NOMO-1 treated with dmso at 0.1 percent for 144 hours (cell line): Measurements from ENCODE around the gene RAB31.
"Not testable (repeated sequence)": the region's sequence is repeated elsewhere in the genome, so short reads cannot be mapped to it uniquely, and the experiment has no call there.

ENCODE experiments used
- DNase-seq: peaks from one replicate; lab custom pipeline; 2025; ENCODE audit not compliant: unreplicated experiment; lab: John Stamatoyannopoulos, UW

RAB31 gene

DNA sequence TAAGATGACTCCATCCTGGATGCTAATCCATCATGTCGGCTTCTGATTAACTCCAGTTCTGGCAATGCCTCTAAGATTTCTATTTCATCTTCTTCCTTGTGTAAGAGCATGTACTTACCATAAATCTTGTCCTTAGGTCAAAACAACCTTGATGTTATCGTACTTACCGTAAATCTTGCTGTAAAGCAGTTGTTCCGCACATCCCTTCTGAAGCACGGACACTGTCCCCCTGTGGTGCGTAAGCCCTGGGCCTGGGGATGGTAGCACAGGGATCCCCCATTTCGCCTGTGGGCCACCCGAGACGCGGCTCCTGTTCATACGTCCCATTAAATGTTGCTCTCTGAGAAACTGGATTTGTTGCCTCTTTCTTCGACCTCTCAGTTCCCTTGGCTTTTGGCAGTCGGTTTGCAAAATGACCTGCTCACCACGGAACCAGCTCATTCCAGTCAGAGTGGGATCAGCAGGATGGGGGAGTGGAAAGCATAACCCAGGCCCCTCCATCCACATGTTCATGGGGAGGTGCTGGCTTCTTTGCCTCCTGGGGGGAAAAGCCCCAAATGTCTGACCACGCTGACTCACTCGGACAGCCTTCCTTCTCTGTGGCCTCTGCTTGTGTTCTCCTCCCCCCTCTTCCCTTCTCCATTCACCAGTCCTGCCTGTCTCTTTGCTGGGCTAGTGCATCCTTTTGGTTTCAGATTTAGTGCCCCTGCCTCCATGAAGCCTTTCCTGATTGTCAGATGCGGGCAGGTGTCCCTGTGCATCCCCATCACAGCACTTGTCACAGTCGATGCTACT, 49.9 kb downstream of the RAB31 start:
- no peak for DNase-seq

DNA sequence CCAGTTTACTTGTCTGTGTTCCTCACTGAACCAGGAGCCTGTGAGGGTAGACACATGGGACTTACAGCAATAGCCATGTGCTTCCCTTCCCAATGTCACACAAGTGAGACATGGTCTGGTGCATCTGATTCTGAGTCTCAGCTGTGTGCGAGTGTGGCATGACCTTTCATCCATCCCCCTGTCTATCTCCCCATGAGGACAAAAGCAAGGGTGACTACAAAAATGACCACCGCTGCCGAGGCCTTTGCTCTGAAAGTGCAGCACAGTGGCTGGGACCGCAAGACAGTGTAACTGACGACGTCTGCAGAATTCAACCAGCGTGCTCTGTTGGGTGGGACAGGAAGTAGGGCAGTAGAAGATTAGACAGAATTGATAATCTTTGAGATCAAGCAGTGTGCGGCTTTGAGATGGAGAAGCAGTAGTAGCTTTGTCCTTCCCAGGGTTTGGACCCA, 50.5 kb downstream of the RAB31 start:
- no peak for DNase-seq

DNA sequence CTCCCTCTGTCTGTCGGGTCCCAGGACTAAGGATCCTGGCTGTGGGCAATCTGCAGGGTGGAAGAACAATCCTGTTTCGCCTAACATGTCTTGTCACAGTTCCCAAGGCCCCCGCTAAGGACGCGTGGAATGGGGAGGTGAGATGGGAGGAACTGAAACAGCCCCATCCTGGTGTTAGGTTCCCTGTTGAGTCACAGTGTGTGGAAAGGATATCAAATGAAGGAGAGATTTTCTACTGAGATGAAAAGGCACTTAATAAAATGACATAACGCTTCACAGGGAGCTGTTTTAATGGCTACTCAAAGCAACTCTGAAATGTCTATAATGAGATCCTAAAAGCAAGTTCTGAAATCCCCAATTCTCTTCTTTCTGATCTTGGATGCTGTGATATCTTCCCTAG, 52.5 kb downstream of the RAB31 start:
- DNase-seq: no peak

DNA sequence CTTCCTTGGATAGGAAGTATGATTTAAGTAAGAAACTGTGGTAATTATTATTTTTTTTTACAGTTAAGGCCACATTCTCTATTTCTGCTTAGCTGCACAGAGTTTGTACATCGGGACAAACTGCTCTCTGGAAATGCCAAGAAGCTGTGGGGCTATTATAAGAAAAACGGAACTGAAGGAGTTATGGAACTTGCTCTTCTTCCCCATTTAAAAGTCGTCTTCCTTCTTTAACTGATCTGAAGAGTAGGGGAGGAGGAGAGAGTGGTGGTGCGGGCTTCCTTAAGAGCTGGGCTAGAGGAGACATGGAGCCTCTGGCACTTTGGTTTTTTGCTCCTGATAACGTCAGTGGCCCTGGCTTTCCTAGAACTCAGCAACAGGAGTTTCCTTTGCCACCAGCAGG, 54.4 kb downstream of the RAB31 start:
- peak; percentile 78 for DNase-seq

DNA sequence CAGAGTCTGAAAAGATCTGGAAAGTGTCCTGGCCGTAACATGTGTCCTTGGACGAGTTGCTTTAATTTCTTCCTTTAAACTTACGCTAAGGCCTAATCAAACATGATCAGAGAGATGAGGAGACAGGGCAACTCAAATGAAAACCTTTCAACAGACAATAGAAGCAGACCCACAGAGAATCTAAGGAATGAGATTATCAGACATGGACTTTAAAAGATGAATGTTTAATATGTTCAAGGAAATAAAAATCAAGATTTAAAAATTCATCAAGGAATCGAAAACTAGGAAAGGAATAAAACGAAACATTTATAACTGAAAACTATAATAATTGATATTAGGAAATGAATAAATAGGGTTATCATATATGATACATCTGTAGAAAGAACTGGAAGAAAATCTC, 55.1 kb downstream of the RAB31 start:
- no peak for DNase-seq

DNA sequence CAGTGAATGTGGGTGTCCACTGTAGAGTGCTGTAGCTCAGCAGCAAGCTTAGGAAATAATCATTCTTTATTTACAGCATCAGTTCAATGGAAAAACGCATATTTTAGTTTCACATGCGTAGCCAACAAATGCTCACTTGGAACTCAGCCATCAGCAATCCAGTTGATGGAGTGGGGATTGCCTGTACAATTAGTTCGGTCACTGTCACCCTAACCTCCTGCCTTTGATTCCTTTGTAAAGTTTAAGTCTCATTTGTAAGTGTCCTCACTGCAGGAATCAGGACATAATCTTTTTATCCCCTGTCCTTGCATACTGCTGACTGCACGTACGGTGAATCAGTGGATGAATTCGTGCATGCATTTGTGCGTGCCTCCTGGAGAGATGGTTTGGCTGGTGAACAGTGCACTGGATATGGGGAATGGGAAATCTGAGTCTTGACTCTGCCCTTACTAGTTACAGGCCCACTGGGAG, 55.9 kb downstream of the RAB31 start:
- DNase-seq: no peak

DNA sequence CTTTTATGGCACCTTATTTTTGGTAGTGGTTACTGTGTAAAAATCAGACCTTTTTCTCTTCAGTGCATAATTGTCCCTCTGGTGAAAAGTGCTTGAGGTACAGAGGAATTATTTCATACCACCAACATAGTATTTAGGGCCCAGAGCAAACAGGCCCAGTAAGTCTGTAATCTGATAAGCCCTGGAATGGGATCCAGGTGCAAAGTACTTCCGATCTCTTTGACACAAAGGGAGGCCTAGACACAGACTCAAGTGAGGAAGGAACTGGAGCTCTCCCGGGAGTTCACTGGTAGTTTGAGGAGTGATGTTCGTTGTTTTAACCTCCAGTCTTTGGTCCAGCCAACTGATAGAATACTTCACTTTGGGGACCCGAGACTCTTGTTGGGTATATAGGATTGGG, 57.4 kb downstream of the RAB31 start:
- DNase-seq: no peak

DNA sequence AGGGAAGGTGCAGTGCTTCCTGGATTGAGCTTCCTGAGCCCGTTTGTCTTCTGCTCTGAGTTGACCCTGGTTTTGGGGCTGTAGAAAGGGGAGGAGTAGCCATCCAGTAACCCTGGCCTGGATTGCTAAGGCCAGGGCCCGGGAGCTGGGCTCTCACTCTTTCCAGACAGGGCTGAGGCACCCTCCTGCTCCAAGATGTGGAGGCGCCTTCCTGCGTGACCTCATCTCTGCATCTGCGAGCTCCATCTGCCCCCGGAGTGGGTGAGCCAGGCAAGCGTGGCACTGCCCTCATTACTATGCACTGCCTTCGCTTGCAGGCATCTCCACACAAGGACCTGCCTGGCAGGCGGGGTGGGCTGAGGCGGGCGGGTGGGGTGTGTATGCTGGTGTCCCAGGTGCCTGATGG, 58.0 kb downstream of the RAB31 start:
- no peak for DNase-seq

DNA sequence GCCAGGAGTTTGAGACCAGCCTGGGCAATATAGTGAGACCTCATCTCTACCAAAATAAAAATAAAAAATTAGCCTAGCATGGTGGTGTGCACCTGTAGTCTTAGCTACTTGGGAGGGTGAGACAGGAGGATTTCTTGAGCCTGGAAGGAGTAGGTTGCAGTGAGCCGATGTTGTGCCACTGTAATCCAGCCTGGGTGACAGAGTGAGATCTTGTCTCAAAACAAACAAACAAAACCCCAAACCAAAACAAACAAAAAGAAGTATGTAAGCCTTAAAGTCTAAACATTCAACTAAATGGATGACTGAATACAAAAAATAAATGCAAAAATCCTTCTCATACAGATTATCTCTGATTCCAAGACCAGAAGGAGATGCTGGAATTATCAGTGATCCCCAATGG, 58.6 kb downstream of the RAB31 start:
- no peak for DNase-seq

DNA sequence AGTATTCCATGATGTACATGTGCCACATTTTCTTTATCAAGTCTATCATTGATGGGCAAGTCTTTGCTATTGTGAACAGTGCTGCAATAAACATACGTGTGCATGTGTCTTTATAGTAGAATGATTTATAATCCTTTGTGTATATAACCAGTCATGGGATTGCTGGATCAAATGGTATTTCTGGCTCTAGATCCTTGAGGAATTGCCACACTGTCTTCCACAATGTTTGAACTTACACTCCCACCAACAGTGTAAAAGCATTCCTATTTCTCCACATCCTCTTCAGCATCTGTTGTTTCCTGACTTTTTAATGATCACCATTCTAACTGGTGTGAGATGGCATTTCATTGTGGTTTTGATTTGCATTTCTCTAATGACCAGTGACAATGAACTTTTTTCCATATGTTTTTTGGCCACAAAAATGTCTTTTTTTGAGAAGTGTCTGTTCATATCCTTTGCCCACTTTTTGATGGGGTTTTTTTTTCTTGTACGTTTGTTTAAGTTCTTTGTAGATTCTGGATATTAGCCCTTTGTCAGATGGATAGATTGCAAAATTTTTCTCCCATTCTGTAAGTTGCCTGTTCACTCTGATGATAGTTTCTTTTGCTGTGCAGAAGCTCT, 60.1 kb downstream of the RAB31 start:
- not testable (repeated sequence) for DNase-seq

DNA sequence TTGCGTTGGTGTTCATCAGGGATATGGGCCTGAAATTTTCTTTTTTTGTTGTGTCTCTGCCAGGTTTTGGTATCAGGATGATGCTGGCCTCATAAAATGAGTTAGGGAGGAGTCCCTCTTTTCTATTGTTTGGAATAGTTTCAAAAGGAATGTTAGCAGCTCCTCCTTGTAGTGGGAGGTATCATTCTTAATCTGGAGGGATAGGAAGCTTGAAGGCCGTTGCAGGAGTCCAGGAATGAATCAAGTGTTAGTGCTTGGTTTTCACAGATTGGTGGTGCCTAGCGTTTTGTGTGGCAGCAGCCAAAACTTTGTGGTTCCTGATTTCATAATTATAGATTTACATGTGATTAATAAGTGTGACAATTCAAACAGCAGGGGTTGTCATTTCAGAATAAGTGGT, 62.0 kb downstream of the RAB31 start:
- DNase-seq: not testable (repeated sequence)

DNA sequence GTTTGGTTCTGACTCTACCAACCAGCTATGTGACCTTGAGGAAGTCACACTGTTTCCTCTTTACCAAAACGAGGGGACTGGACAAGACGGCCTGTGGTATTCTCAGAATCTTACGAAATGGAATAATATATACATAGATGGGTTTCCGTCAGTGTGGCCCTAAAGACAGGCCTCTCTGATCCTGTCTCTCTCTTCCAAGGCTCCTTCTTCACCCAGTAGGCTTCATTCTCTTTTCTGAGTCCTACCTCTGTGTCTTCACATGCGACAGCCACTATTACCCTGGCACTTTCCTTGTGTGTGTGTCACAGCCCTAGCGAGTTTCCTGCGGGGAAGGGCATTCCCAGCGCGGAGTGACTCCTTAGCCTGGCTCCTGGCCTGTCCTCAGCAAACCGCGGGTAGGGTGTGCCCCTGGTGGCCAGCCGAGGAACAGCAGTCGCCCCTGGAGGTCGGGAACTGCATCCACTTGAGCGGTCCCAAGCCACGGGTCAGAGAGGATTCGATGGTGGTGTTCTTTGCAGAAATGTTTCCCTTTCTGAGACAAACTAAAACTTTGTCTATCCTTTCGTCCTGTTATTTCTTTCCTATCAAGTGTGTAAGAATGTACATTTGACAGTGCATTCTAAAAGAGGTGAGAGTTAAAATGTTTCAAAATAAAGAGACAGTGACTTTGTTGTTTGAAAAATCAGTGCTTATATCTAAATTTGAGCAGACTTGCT, 63.3 kb downstream of the RAB31 start:
- DNase-seq: peak; percentile 77

DNA sequence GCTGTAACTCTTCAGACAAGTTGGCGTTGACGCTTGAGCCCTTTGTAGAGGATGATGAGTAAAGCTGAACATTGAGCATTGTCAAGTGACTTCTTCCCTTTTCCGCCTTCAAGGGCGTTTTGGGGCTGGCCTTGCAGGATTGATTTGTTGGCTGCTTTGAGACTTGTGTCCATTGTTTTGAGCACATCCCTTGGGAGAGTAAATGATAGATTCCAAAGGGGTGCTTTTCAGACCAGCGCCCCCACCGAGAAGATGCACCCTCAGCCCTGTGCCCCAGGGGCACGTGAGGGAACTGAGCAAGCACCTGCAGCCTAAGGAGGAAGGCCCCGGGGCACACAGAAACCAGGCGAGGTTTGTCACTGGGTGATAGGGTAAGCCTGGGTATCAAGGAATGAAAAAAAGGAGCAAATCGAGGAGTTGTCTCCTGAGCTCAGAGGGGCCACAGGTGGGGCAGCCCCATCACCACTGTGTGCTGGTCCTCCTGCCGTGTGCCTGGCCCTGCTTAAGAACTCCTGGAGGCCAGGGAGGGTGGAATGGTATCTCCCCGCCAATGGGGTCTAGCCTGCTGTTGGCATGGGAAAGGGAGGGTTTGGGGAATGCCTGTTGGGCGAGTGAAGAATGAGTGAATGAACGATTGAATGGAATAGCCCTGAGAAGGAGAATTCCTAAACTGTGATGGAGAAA, 64.0 kb downstream of the RAB31 start:
- DNase-seq: no peak

DNA sequence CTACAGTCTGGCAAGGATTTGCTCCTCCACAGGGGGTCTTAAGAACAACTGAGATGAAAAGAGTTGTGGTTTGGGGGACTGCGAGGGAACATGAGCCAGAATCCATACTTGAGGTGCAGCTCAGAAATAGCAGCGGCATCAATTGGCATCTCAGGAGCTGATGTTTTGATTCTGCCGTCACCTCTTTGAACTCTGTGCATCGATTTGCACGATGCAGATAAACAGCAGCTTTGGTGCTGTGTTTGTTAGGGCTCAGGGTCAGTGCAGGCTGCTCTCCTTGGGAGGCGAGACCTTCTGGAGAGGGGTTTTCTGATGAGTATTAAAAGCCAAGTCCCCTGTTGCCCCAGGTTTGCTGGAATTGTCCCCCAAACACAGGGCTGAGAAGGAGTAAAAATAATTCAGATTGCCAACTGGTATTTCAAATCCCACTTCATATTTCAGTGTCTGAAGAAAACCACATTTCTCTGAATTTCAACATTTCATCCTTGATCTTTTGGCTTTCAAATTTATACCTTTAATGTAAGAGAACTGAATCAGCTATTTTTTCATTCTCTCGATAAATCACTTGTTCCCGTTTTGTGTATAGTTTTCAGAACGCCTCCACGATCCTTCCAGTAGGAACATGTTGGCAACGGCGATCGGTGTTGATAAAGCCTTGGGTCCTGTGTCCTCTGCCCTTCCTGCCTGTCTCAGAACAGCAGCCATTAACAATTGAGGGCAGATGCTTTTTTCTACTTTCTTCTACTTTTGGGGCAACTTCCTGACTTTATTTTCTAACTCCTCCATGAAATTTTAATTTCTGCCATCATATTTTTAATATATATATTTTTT, 65.0 kb downstream of the RAB31 start:
- DNase-seq: no peak

DNA sequence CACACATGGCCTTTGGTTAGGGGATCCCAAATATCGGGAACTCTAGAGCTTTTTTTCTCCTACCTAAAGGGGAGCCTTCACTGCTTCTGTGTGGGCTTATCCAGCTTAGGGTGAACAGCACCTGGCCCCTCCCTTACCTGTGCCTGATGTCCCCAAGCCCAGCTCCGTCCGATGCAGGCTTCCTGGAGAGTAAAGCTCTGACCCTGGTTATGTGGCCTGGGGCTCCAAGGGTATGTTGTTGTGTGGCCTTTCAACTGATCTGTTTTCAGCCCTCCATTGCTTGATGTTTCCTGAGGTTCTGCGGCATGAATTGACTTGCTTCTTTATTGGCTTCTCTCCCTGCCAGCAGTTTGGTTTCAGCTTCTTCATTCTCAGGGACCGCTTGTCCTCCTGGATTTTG, 66.0 kb downstream of the RAB31 start:
- DNase-seq: no peak

DNA sequence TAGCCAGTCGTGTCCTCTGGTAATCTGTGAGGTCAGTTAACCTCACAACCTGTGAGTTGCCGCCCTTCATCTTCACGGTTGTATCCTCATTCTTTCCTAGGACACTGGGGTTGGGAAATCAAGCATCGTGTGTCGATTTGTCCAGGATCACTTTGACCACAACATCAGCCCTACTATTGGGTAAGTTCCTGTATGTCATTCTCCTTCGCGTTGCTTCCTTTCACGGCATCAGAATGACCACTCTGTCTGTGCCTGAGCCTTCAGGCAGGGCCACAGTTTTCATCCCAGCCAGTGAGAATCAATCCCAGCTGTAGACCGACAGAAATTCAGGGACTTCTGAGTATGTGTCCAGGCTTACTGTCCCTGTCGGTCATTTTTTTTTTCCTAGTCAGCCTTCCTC, 67.1 kb downstream of the RAB31 start:
- DNase-seq: peak; percentile 55

DNA sequence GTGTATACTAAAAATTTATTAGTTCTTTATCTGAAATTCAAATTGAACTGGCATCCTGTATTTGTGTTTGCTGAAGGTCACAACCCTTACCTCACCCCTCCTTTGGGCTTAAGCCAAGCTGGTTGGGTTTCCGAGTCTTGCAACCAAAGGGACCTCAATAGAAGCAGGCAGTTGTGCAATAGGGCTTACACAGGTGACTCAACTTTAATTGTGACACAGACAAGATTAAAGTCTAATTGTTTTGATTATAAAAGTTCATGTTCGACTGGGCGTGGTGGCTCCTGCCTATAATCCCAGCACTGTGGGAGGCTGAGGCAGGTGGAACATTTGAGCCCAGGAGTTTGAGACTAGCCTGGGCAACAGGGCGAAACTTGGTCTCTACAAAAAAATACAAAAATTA, 71.5 kb downstream of the RAB31 start:
- DNase-seq: peak; percentile 67

DNA sequence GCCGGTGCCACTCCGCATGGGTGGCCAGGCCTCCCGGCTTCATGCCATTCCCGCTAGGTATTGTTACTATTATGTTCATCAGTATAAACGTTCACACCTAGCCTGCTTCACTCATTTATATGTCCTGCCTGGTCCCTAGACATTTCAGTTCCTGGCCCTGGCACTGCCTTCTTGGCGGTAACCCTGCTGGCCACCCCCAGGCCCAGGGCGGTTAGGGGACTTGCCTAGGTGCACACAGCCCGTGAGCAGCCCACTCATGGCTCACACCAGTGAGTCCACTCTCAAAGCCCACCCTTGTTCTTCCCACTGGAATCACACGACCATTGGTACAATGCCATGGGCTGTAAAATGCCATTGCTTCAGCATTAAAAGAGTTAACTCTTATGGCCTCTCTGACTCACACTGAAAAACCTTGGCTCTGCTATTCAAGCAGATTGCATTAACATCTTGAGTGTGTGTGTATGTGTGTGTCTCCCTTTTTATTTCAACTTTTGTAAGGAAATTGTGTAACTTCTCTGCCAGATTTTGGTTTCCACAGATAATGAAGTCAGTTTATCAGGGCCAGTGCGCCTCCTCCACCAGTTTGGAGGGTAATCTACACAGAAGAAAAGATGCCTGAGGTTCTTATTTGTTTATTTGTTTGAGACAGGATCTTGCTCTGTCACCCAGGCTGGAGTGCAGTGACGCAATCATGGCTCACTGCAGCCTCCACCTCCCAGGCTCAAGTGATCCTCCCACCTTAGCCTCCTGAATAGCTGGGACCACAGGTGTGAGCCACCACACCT, 74.2 kb downstream of the RAB31 start:
- DNase-seq: peak; percentile 91

DNA sequence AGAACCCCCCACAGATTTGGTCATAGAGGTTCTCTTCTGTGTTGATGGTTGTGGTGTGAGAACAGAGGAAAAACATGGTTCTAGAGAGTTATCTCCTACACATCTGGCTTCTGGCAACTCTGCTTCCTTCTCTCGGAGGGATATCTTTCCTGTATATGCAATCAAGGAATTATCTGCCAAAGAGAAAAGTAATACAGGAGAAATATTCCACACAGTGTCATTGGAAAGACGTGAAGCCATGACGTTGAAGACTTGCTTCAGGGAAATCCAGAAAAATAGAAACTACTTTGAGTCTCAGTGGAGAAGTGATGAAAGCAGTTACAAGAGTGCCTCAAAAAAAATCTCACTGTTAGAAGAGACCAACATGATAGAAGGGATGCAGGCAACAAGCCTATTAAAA, 78.5 kb downstream of the RAB31 start:
- no peak for DNase-seq

DNA sequence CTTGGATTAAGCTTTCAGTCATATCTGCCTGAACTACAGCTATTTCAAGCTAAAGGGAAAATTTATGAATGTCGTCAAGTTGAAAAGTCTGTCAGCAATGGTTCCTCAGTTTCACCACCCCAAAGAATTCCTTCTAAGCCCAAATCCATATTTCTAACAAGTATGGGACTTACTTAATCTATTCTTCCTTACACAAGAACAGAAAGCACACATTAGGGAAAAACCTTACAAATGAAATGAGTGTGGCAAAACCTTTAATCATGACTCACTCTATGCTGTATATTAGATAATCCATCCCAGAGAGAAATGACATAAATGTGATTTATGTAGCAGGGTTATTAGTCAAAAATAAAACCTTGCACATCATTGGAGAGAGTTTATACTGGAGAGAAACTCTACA, 78.9 kb downstream of the RAB31 start:
- DNase-seq: no peak
